Activated CD4-positive, alpha-beta T cell treated with anti-CD3 and anti-CD28 coated beads for 36 hours (primary cell): Measurements from ENCODE around the gene ATL3. TPM values are rescaled to one million over a fixed set of nuclear protein-coding genes. Genes with fewer than 3 reads are reported as not detected.
"Not testable (repeated sequence)": the region's sequence is repeated elsewhere in the genome, so short reads cannot be mapped to it uniquely, and the experiment has no call there.

Experiments used
- ATAC-seq: fragments of 200-7000 bp; cut with Tn5 transposase; one replicate; pipeline ENCODE4 v1.10.0; 2021; ENCODE audit warnings: mild to moderate bottlenecking, moderate library complexity
- CTCF ChIA-PET: fragments of 350-600 bp; sonication (Branson Sonifier 250); formaldehyde crosslinking; loops from one replicate; lab custom pipeline; 2021; ENCODE audit warnings: antibody characterized with exemption; lab: Charles Lee
- POLR2A ChIA-PET: fragments of 350-600 bp; sonication (Branson Sonifier 250); formaldehyde crosslinking; loops from one replicate; lab custom pipeline; 2021; ENCODE audit warnings: antibody characterized with exemption, inconsistent platforms; lab: Charles Lee
- DNase-seq: peaks from one replicate; pipeline ENCODE4 v3.0.0-alpha.2; 2020
- H3K27ac Mint-ChIP-seq: one replicate; pipeline ENCODE4 v1.8.0; 2021; ENCODE audit warnings: mixed read lengths
- H3K27me3 Mint-ChIP-seq: one replicate; pipeline ENCODE4 v1.8.0; 2021; ENCODE audit warnings: mixed read lengths
- H3K36me3 Mint-ChIP-seq: one replicate; pipeline ENCODE4 v1.8.0; 2021; ENCODE audit warnings: low read depth, mixed read lengths
- H3K4me1 Mint-ChIP-seq: one replicate; pipeline ENCODE4 v1.8.0; 2021; ENCODE audit warnings: mixed read lengths
- H3K4me3 Mint-ChIP-seq: one replicate; pipeline ENCODE4 v1.8.0; 2021; ENCODE audit warnings: mild to moderate bottlenecking, moderate library complexity, mixed read lengths
- H3K9me3 Mint-ChIP-seq: one replicate; pipeline ENCODE4 v1.8.0; 2021; ENCODE audit warnings: low read depth, mixed read lengths
- intact Hi-C, 2 experiments: fragments of 100-400 bp; cut with DNase I in 1 of 2; cut with micrococcal nuclease in 1 of 2; formaldehyde crosslinking; loops; one replicate each; pipeline versions ENCODE4 v1.14.2 to v1.15.1; 2022 to 2024; cut with DNase I, micrococcal nuclease
- total RNA-seq, 2 experiments: library from RNA; stranded (reverse); gene quantifications; one replicate each; pipeline ENCODE4 v1.2.3, GENCODE V29; 2021

ATL3 gene
- total RNA-seq, 2 experiments from 2014 or later, result 18.9 to 25.7 TPM

GRCh38 chr11:63663809-63664208 lies 7.4 kb downstream of the ATL3 start:
- Mint-ChIP-seq H3K4me1 (peaks cover 44% of the 10 kb centered on the region), H3K9me3 (no peaks in the 10 kb centered on the region), H3K27ac (no peak overlapping the region), H3K27me3 (no peaks in the 10 kb centered on the region), H3K36me3 (peaks cover 2% of the 10 kb centered on the region), H3K4me3 (no peak overlapping the region)
- POLR2A ChIA-PET, result interaction anchor here (0.6 kb wide), 1 partner anchor 25 kb away, joined by 5 read pairs; no protein-coding TSS in a partner anchor
- intact Hi-C loops, result no loop called here
- CTCF ChIA-PET, result interaction anchor here (1.7 kb wide), 1 partner anchor 24 kb away, joined by 7 read pairs; no protein-coding TSS in a partner anchor
- DNase-seq, result no peak
- ATAC-seq, result no peak

- peaks cover 8% of the 10 kb centered on the region for H3K36me3 Mint-ChIP-seq
- no peaks in the 10 kb centered on the region for H3K27me3 Mint-ChIP-seq
- DNase-seq (no peak), ATAC-seq (no peak)
- H3K4me3 Mint-ChIP-seq, result no peak overlapping the region
- POLR2A ChIA-PET, result no interaction called here
- H3K27ac Mint-ChIP-seq, result no peak overlapping the region
- CTCF ChIA-PET, result interaction anchor here (0.7 to 3.8 kb wide), 3 partner anchors 15 to 78 kb away, joined by 3 to 13 read pairs (median 5); no protein-coding TSS in a partner anchor
- intact Hi-C loops, result no loop called here
- H3K4me1 Mint-ChIP-seq, result peaks cover 25% of the 10 kb centered on the region
- no peaks in the 10 kb centered on the region for H3K9me3 Mint-ChIP-seq
Observed at GRCh38 chr11:63660972-63661371, 10.2 kb downstream of the ATL3 start.

GRCh38 chr11:63652671-63653070 lies 18.5 kb downstream of the ATL3 start:
- H3K36me3 Mint-ChIP-seq, result peaks cover 25% of the 10 kb centered on the region
- H3K27ac Mint-ChIP-seq, result no peak overlapping the region
- peaks cover 6% of the 10 kb centered on the region for H3K4me1 Mint-ChIP-seq
- ChIA-PET POLR2A (no interaction called here), CTCF (interaction anchor here (1.0 kb wide), 1 partner anchor 14 kb away, joined by 3 read pairs; no protein-coding TSS in a partner anchor)
- ATAC-seq, result no peak
- no peak overlapping the region for H3K4me3 Mint-ChIP-seq
- DNase-seq, result no peak
- intact Hi-C loops, result no loop called here
- H3K27me3 Mint-ChIP-seq, result no peaks in the 10 kb centered on the region
- H3K9me3 Mint-ChIP-seq, result no peaks in the 10 kb centered on the region

- Mint-ChIP-seq H3K27ac (no peak overlapping the region), H3K4me3 (no peak overlapping the region), H3K4me1 (no peaks in the 10 kb centered on the region), H3K9me3 (no peaks in the 10 kb centered on the region), H3K36me3 (peaks cover 19% of the 10 kb centered on the region), H3K27me3 (no peaks in the 10 kb centered on the region)
- ATAC-seq, result no peak
- intact Hi-C loops, result no loop called here
- ChIA-PET POLR2A (no interaction called here), CTCF (no interaction called here)
- DNase-seq, result no peak
Observed at GRCh38 chr11:63643205-63643604, 28.0 kb downstream of the ATL3 start.

- peaks cover 3% of the 10 kb centered on the region for H3K4me1 Mint-ChIP-seq
- no peak for ATAC-seq
- intact Hi-C loops, result loop anchor here in 1 of 2 experiments (1.0 kb wide), 1 partner anchor 97 kb away; no protein-coding TSS in a partner anchor
- POLR2A ChIA-PET, result no interaction called here
- H3K27me3 Mint-ChIP-seq, result no peaks in the 10 kb centered on the region
- H3K9me3 Mint-ChIP-seq, result no peaks in the 10 kb centered on the region
- CTCF ChIA-PET, result interaction anchor here (0.8 kb wide), 1 partner anchor 164 kb away, joined by 3 read pairs; no protein-coding TSS in a partner anchor
- H3K27ac Mint-ChIP-seq, result no peak overlapping the region
- no peak overlapping the region for H3K4me3 Mint-ChIP-seq
- no peak for DNase-seq
- peaks cover 19% of the 10 kb centered on the region for H3K36me3 Mint-ChIP-seq
Observed at GRCh38 chr11:63641727-63642126, 29.4 kb downstream of the ATL3 start.

- peaks cover 22% of the 10 kb centered on the region for H3K36me3 Mint-ChIP-seq
Observed at GRCh38 chr11:63639199-63639832, 31.9 kb downstream of the ATL3 start.

GRCh38 chr11:63638436-63638835 lies 32.7 kb downstream of the ATL3 start:
- CTCF ChIA-PET, result interaction anchor here (0.7 to 7.3 kb wide), 27 partner anchors 9 to 456 kb away, joined by 3 to 125 read pairs (median 4); no protein-coding TSS in a partner anchor
- not testable (repeated sequence) for DNase-seq, H3K27ac Mint-ChIP-seq, H3K9me3 Mint-ChIP-seq, ATAC-seq, H3K4me1 Mint-ChIP-seq, H3K27me3 Mint-ChIP-seq, H3K4me3 Mint-ChIP-seq
- intact Hi-C loops, result loop anchor here (5.0 to 10.0 kb wide), 3 partner anchors 99 to 604 kb away; no protein-coding TSS in a partner anchor
- POLR2A ChIA-PET, result interaction anchor here (0.6 kb wide), 1 partner anchor 146 kb away, joined by 4 read pairs; no protein-coding TSS in a partner anchor
- peaks cover 21% of the 10 kb centered on the region for H3K36me3 Mint-ChIP-seq

More at GRCh38 chr11:63639199-63639832, 31.9 kb downstream of the ATL3 start:
- POLR2A ChIA-PET, result interaction anchor here (0.6 kb wide), 2 partner anchors 25 to 147 kb away, joined by 4 to 5 read pairs; no protein-coding TSS in a partner anchor
- Mint-ChIP-seq H3K9me3 (no peaks in the 10 kb centered on the region), H3K27me3 (no peaks in the 10 kb centered on the region), H3K4me1 (peaks cover 3% of the 10 kb centered on the region), H3K4me3 (no peak overlapping the region), H3K27ac (peak overlapping the region; percentile 25)
- CTCF ChIA-PET, result interaction anchor here (0.7 to 7.3 kb wide), 25 partner anchors 9 to 455 kb away, joined by 3 to 125 read pairs (median 4); no protein-coding TSS in a partner anchor
- ATAC-seq (no peak), DNase-seq (no peak)
- intact Hi-C loops, result loop anchor here (5.0 to 10.0 kb wide), 3 partner anchors 98 to 605 kb away; no protein-coding TSS in a partner anchor

GRCh38 chr11:63635762-63636465 lies 35.3 kb downstream of the ATL3 start:
- no peak overlapping the region for H3K27ac Mint-ChIP-seq
- DNase-seq, result peak; percentile 79
- peak; percentile 85 for ATAC-seq
- peaks cover 12% of the 10 kb centered on the region for H3K4me1 Mint-ChIP-seq
- no peaks in the 10 kb centered on the region for H3K27me3 Mint-ChIP-seq
- H3K4me3 Mint-ChIP-seq, result no peak overlapping the region
- H3K36me3 Mint-ChIP-seq, result peaks cover 28% of the 10 kb centered on the region
- intact Hi-C loops, result loop anchor here (1.0 to 10.0 kb wide), 4 partner anchors 101 to 601 kb away; no protein-coding TSS in a partner anchor
- CTCF ChIA-PET, result interaction anchor here (0.5 to 7.3 kb wide), 17 partner anchors 9 to 257 kb away, joined by 3 to 125 read pairs (median 3); partner anchors contain the start of gene PLAAT4
- POLR2A ChIA-PET, result no interaction called here
- no peaks in the 10 kb centered on the region for H3K9me3 Mint-ChIP-seq

- DNase-seq, result no peak
- CTCF ChIA-PET, result interaction anchor here (0.6 to 5.2 kb wide), 6 partner anchors 9 to 723 kb away, joined by 3 to 29 read pairs (median 3); no protein-coding TSS in a partner anchor
- peaks cover 15% of the 10 kb centered on the region for H3K4me1 Mint-ChIP-seq
- no peak overlapping the region for H3K4me3 Mint-ChIP-seq
- H3K9me3 Mint-ChIP-seq, result no peaks in the 10 kb centered on the region
- H3K36me3 Mint-ChIP-seq, result peaks cover 39% of the 10 kb centered on the region
- H3K27ac Mint-ChIP-seq, result no peak overlapping the region
- intact Hi-C loops, result loop anchor here in 1 of 2 experiments (5.0 kb wide), 1 partner anchor 57 kb away; no protein-coding TSS in a partner anchor
- ATAC-seq, result no peak
- no peaks in the 10 kb centered on the region for H3K27me3 Mint-ChIP-seq
- POLR2A ChIA-PET, result no interaction called here
Observed at GRCh38 chr11:63629426-63629825, 41.8 kb downstream of the ATL3 start.

GRCh38 chr11:63623513-63624140 lies 47.5 kb downstream of the ATL3 start:
- Mint-ChIP-seq H3K36me3 (peaks cover 5% of the 10 kb centered on the region), H3K4me3 (no peak overlapping the region), H3K4me1 (peaks cover 10% of the 10 kb centered on the region), H3K27me3 (no peaks in the 10 kb centered on the region), H3K27ac (no peak overlapping the region), H3K9me3 (no peaks in the 10 kb centered on the region)
- DNase-seq (no peak), ATAC-seq (no peak)
- intact Hi-C loops, result no loop called here
- POLR2A ChIA-PET, result no interaction called here
- CTCF ChIA-PET, result interaction anchor here (2.1 to 4.9 kb wide), 3 partner anchors 14 to 144 kb away, joined by 5 to 22 read pairs (median 6); no protein-coding TSS in a partner anchor
